Measurements from ENCODE around the gene FARP2.

The FARP2 gene

GRCh38 chr2:241334813-241335212 is 21.3 kb upstream of the FARP2 start:
- no peak overlapping the region for H3K4me3 ChIP-seq (ENCODE audit: low read length, poor library complexity, severe bottlenecking)
- peaks cover 20% of the 10 kb centered on the region for H3K79me2 ChIP-seq (ENCODE audit: insufficient read depth, low read length)
- peaks cover 68% of the 10 kb centered on the region for H3K36me3 ChIP-seq (ENCODE audit: insufficient read depth, low read length)
- peaks cover 9% of the 10 kb centered on the region for H4K20me1 ChIP-seq (ENCODE audit: insufficient read depth, low read length, poor library complexity, severe bottlenecking)
- no peak for TF ChIP-seq EZH2phosphoT487 (IDR thresholded peaks at IDR 0.05; ENCODE audit: borderline replicate concordance)
- TF ChIP-seq, protein P1, sequence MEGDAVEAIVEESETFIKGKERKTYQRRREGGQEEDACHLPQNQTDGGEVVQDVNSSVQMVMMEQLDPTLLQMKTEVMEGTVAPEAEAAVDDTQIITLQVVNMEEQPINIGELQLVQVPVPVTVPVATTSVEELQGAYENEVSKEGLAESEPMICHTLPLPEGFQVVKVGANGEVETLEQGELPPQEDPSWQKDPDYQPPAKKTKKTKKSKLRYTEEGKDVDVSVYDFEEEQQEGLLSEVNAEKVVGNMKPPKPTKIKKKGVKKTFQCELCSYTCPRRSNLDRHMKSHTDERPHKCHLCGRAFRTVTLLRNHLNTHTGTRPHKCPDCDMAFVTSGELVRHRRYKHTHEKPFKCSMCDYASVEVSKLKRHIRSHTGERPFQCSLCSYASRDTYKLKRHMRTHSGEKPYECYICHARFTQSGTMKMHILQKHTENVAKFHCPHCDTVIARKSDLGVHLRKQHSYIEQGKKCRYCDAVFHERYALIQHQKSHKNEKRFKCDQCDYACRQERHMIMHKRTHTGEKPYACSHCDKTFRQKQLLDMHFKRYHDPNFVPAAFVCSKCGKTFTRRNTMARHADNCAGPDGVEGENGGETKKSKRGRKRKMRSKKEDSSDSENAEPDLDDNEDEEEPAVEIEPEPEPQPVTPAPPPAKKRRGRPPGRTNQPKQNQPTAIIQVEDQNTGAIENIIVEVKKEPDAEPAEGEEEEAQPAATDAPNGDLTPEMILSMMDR (conservative IDR thresholded peaks at IDR 0.05; ENCODE audit: low read length): no peak
- no peaks in the 10 kb centered on the region for H3K9me3 ChIP-seq (ENCODE audit: insufficient read depth, low read depth, low read length)
- H3K27me3 ChIP-seq (ENCODE audit: insufficient read depth, low read length, poor library complexity, severe bottlenecking): no peaks in the 10 kb centered on the region
- no peaks in the 10 kb centered on the region for H3K9me2 ChIP-seq (replicated peaks; ENCODE audit: low read depth, low read length)
- no peaks in the 10 kb centered on the region for H3K4me1 ChIP-seq (ENCODE audit: insufficient read depth, low read length, poor library complexity, severe bottlenecking)
- no peak overlapping the region for H3K4me2 ChIP-seq (ENCODE audit: low read depth, low read length, poor library complexity, severe bottlenecking)
- H2AFZ ChIP-seq (ENCODE audit: low read length): no peak overlapping the region
- H3K9ac ChIP-seq (ENCODE audit: low read depth, low read length, poor library complexity, severe bottlenecking): no peak overlapping the region
- no peaks in the 10 kb centered on the region for H3F3A ChIP-seq (ENCODE audit: low read depth)

DNA sequence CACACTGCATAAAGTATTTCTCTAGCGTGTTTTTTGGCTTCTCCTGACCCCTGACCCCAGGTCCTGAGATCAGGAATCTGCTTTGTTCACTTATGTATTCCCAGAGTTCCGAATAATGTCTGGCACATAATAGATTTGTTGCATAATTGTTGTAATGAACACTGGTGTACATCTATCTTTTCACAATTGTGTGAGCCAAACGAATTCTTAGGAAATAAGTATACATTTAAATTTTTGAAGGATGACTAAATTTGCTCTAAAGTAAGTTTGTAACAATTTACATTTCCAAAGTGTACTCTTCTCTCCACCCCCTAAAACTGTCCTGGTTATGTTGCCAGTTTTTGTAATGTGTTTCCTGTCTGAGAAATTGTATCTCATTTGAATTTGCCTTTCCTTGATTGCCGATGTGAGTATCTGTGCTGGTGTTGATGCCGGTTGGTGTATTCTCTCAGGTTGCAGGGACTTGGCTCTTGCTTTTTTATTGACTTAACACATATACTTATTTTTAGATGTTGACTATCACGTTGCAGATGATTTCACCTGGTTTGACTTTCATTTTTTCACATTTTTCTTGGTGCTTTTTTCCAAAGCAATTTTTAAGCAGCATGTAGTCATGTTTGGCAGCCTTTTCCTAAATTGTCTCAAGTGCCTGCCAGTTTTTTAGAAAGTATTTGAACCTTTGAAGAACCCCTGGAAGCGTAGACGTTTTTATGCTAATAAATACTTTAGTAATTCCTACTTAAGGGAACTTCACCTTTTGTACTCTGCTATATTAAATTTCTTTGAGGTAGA is 16.1 kb upstream of the FARP2 start:
- TF ChIP-seq EZH2phosphoT487 (IDR thresholded peaks at IDR 0.05; ENCODE audit: borderline replicate concordance): no peak
- TF ChIP-seq, protein P1 (conservative IDR thresholded peaks at IDR 0.05; ENCODE audit: low read length): no peak
- peaks cover 9% of the 10 kb centered on the region for H3K79me2 ChIP-seq (ENCODE audit: insufficient read depth, low read length)
- H3F3A ChIP-seq (ENCODE audit: low read depth): no peaks in the 10 kb centered on the region
- H3K9me2 ChIP-seq (replicated peaks; ENCODE audit: low read depth, low read length): no peaks in the 10 kb centered on the region
- peaks cover 87% of the 10 kb centered on the region for H3K36me3 ChIP-seq (ENCODE audit: insufficient read depth, low read length)
- H3K4me2 ChIP-seq (ENCODE audit: low read depth, low read length, poor library complexity, severe bottlenecking): no peak overlapping the region
- H3K9me3 ChIP-seq (ENCODE audit: insufficient read depth, low read depth, low read length): no peaks in the 10 kb centered on the region
- H3K4me1 ChIP-seq (ENCODE audit: insufficient read depth, low read length, poor library complexity, severe bottlenecking): peaks cover 6% of the 10 kb centered on the region
- H3K4me3 ChIP-seq (ENCODE audit: low read length, poor library complexity, severe bottlenecking): no peak overlapping the region
- no peaks in the 10 kb centered on the region for H3K27me3 ChIP-seq (ENCODE audit: insufficient read depth, low read length, poor library complexity, severe bottlenecking)
- no peak overlapping the region for H2AFZ ChIP-seq (ENCODE audit: low read length)
- H4K20me1 ChIP-seq (ENCODE audit: insufficient read depth, low read length, poor library complexity, severe bottlenecking): peaks cover 17% of the 10 kb centered on the region
- no peak overlapping the region for H3K9ac ChIP-seq (ENCODE audit: low read depth, low read length, poor library complexity, severe bottlenecking)

DNA sequence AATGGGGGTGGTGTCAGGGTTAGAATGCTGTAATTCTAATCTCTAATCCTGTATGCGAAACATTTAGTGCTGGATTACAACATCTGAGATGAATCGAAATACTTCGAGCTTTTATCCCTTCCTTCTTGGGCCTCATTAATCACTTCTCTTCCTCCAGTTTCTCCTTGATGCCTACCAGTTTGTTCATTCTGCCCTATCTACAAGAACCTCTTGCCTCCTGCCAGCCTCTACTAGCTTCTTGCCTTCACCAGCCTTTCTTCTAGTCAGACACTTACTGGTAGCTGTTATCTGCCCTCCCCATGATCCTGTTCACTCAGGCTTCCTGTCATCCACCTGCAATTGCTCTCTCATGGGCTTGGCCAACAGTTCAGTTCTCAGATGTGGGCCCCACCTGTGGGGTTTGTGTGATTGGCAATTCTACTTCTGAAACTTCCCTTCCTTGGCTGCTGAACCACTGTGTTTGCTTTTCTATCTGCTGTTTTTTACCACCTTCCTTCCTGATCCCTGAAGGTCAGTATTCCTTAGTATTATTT is 15.4 kb upstream of the FARP2 start:
- H3K9me2 ChIP-seq (replicated peaks; ENCODE audit: low read depth, low read length): no peaks in the 10 kb centered on the region
- H2AFZ ChIP-seq (ENCODE audit: low read length): no peak overlapping the region
- TF ChIP-seq, protein P1 (conservative IDR thresholded peaks at IDR 0.05; ENCODE audit: low read length): no peak
- no peak for TF ChIP-seq EZH2phosphoT487 (IDR thresholded peaks at IDR 0.05; ENCODE audit: borderline replicate concordance)
- H3K9ac ChIP-seq (ENCODE audit: low read depth, low read length, poor library complexity, severe bottlenecking): no peak overlapping the region
- H3K4me3 ChIP-seq (ENCODE audit: low read length, poor library complexity, severe bottlenecking): no peak overlapping the region
- H3K4me1 ChIP-seq (ENCODE audit: insufficient read depth, low read length, poor library complexity, severe bottlenecking): peaks cover 6% of the 10 kb centered on the region
- H3K79me2 ChIP-seq (ENCODE audit: insufficient read depth, low read length): peaks cover 9% of the 10 kb centered on the region
- H3K9me3 ChIP-seq (ENCODE audit: insufficient read depth, low read depth, low read length): no peaks in the 10 kb centered on the region
- peaks cover 17% of the 10 kb centered on the region for H4K20me1 ChIP-seq (ENCODE audit: insufficient read depth, low read length, poor library complexity, severe bottlenecking)
- H3K4me2 ChIP-seq (ENCODE audit: low read depth, low read length, poor library complexity, severe bottlenecking): no peak overlapping the region
- H3K36me3 ChIP-seq (ENCODE audit: insufficient read depth, low read length): peaks cover 87% of the 10 kb centered on the region
- no peaks in the 10 kb centered on the region for H3F3A ChIP-seq (ENCODE audit: low read depth)
- H3K27me3 ChIP-seq (ENCODE audit: insufficient read depth, low read length, poor library complexity, severe bottlenecking): no peaks in the 10 kb centered on the region

Measured in Loucy (cell line).